ENCODE data around the gene TMEM140. TPM values are rescaled to one million over a fixed set of nuclear protein-coding genes. Genes with fewer than 3 reads are reported as not detected.

TMEM140 gene
- total and polyA plus RNA-seq, 9 of the 15 experiments (the other 6 are each of a cell fraction or from before 2014, with no cell fraction given) = 0.03 to 0.82 (median 0.23) TPM

GRCh38 chr7:135164357-135165061 lies 16.6 kb downstream of the TMEM140 start:
- Histone ChIP-seq H3K4me3 (no peak overlapping the region), H3K9me3 (replicated peaks; ENCODE audit: control insufficient read depth, insufficient read depth, low read depth, low read length) (peaks cover 20% of the 10 kb centered on the region), H2AFZ (ENCODE audit: low read depth, low read length) (no peak overlapping the region), H3K9ac (ENCODE audit: insufficient read depth in 1 of 2, low read depth in 2 of 2, low read length in 2 of 2) (no peak overlapping the region), H3K9me1 (ENCODE audit: control insufficient read depth, insufficient read depth, low read length) (no peaks in the 10 kb centered on the region), H3K27me3 (ENCODE audit: control insufficient read depth in 2 of 2, insufficient read depth in 2 of 2, low read length in 2 of 2) (no peaks in the 10 kb centered on the region), H3K4me1 (replicated peaks in 1 of 2; ENCODE audit: control insufficient read depth in 2 of 2, insufficient read depth in 2 of 2, low read length in 2 of 2) (peaks cover 26 to 36% of the 10 kb centered on the region in 2 experiments), H3K4me2 (ENCODE audit: insufficient read depth, low read length) (no peak overlapping the region), H3K79me2 (ENCODE audit: control insufficient read depth, insufficient read depth, low read length) (peaks cover 23% of the 10 kb centered on the region), H3K36me3 (ENCODE audit: control insufficient read depth, insufficient read depth, low read length) (peaks cover 53% of the 10 kb centered on the region), H3K27ac (ENCODE audit: extremely low read depth, low read depth, low read length) (no peak overlapping the region), H4K20me1 (replicated peaks; ENCODE audit: control insufficient read depth, insufficient read depth, low read length) (0 out of 2 replicates have a peak, but pooled peaks cover 5% of the 10 kb centered on the region)
- in situ Hi-C loops (cut with MboI) = no loop called here
- BruUV-seq (replicated peaks) = no TSS peak
- 93% methylated on average over 18 of the region's 18 CpGs for WGBS (ENCODE audit: insufficient coverage, low coverage, missing lambda C conversion rate)
- FAIRE-seq (no peak), DNase-seq (ENCODE audit: extremely low read depth in 1 of 4, low spot score in 3 of 4) (peak in 1 of 4 experiments; percentile 16), ATAC-seq (no peak; the same call in 2 of the 3 replicates)
- ChIA-PET POLR2A (interaction anchor here (0.6 to 2.7 kb wide), 12 partner anchors 8 to 345 kb away, joined by 3 to 11 read pairs (median 4); partner anchors contain the start of gene TMEM140), CTCF (ENCODE audit: low intra/inter-chr PET ratio) (no interaction called here)
- intact Hi-C loops (cut with micrococcal nuclease) = no loop called here
- TF ChIP-seq PPARD (CRISPR knock-in tag; IDR thresholded peaks at IDR 0.05) (no peak), TAL1 (IDR thresholded peaks at IDR 0.05) (no peak), RBM22 (IDR thresholded peaks at IDR 0.05; ENCODE audit: low read depth, low read length, poor library complexity, severe bottlenecking) (peak; percentile 82), RBM14 (IDR thresholded peaks at IDR 0.05; ENCODE audit: borderline replicate concordance, insufficient read depth, low read depth, low read length) (no peak), GTF3C2 (IDR thresholded peaks at IDR 0.05; ENCODE audit: borderline replicate concordance, extremely low read depth, insufficient read length) (no peak), NCOA1 (IDR thresholded peaks at IDR 0.05; ENCODE audit: low read depth) (no peak), AFF4 (CRISPR knock-in tag; IDR thresholded peaks at IDR 0.05) (no peak), GATA2 (CRISPR knock-in tag; IDR thresholded peaks at IDR 0.05) (no peak), ZNF274 (IDR thresholded peaks at IDR 0.05; ENCODE audit: borderline replicate concordance, low read depth, low read length) (no peak), ZNF583 (CRISPR knock-in tag; IDR thresholded peaks at IDR 0.05) (no peak), MTA2 (IDR thresholded peaks at IDR 0.05; ENCODE audit: low read depth) (no peak), CHD1 (IDR thresholded peaks at IDR 0.05; ENCODE audit: low read length) (no peak), HDGF (IDR thresholded peaks at IDR 0.05) (no peak), ZNF224 (CRISPR knock-in tag; IDR thresholded peaks at IDR 0.05) (no peak), THRAP3 (IDR thresholded peaks at IDR 0.05; ENCODE audit: borderline replicate concordance) (no peak)

All from K562 (cell line).